H1 (cell line): ENCODE results near the gene KCNE3. TPM values are rescaled to one million over a fixed set of nuclear protein-coding genes. Genes with fewer than 3 reads are reported as not detected.

ENCODE experiments used
- CTCF ChIA-PET: fragments of 300-600 bp; sonication (Branson Sonifier 250); formaldehyde crosslinking; loops from one replicate; lab custom pipeline; 2021; ENCODE audit not compliant: partially characterized antibody; lab: Charles Lee
- POLR2A ChIA-PET: fragments of 300-600 bp; sonication (Branson Sonifier 250); formaldehyde crosslinking; loops from one replicate; lab custom pipeline; 2021; ENCODE audit warnings: inconsistent platforms; ENCODE audit not compliant: partially characterized antibody; lab: Charles Lee
- DNase-seq, 2 experiments: peaks; one replicate each; pipeline versions ENCODE4 v3.0.0 to v3.0.0-alpha.2; 2010 to 2022; ENCODE audit warnings: low spot score in 2 of 2, low read depth in 1 of 2, mixed read lengths in 1 of 2
- FAIRE-seq: peaks from 2 replicates; lab custom pipeline; 2011; peaks lifted over from hg19 to GRCh38; lab: Jason Lieb, UNC
- H2AFZ ChIP-seq: 2 replicates; pipeline ENCODE4 v1.8.1; 2012; ENCODE audit warnings: low read length, inconsistent platforms
- H2AK5ac ChIP-seq: 2 replicates; pipeline ENCODE4 v1.6.1; 2013; ENCODE audit warnings: low read depth, low read length
- H2BK120ac ChIP-seq: replicated peaks from 2 replicates; pipeline ENCODE3; 2013; ENCODE audit warnings: low read depth, low read length, inconsistent platforms
- H2BK12ac ChIP-seq: 2 replicates; pipeline ENCODE4 v1.6.1; 2013; ENCODE audit warnings: low read depth, low read length
- H2BK15ac ChIP-seq: 2 replicates; pipeline ENCODE4 v1.6.1; 2013; ENCODE audit warnings: low read length
- H2BK20ac ChIP-seq: 2 replicates; pipeline ENCODE4 v1.6.1; 2013; ENCODE audit warnings: low read length
- H2BK5ac ChIP-seq: 2 replicates; pipeline ENCODE4 v1.6.1; 2013; ENCODE audit warnings: low read depth, low read length
- H3K14ac ChIP-seq: 2 replicates; pipeline ENCODE4 v1.6.1; 2013; ENCODE audit warnings: inconsistent platforms; ENCODE audit not compliant: insufficient read length
- H3K18ac ChIP-seq: 2 replicates; pipeline ENCODE4 v1.6.1; 2013; ENCODE audit warnings: low read length; ENCODE audit errors: extremely low read depth
- H3K23ac ChIP-seq: 2 replicates; pipeline ENCODE4 v1.6.1; 2013; ENCODE audit warnings: inconsistent platforms; ENCODE audit not compliant: insufficient read length
- H3K23me2 ChIP-seq: 2 replicates; pipeline ENCODE4 v1.6.1; 2013; ENCODE audit warnings: low read depth, low read length
- H3K27ac ChIP-seq: 2 replicates; pipeline ENCODE4 v1.6.1; 2011; ENCODE audit warnings: low read depth, low read length, inconsistent platforms
- H3K27me3 ChIP-seq, 4 experiments: replicated peaks in 1 of 4; 1 replicate in 1 of 4; 2 replicates in 3 of 4; pipeline versions ENCODE4 v1.6.1 to v1.8.1; 2011 to 2013; ENCODE audit warnings: low read length in 3 of 4, mild to moderate bottlenecking in 3 of 4, inconsistent platforms in 2 of 4, mixed read lengths in 2 of 4, moderate library complexity in 1 of 4; ENCODE audit not compliant: control insufficient read depth in 3 of 4, insufficient read depth in 3 of 4; ENCODE audit errors: extremely low read depth in 1 of 4
- H3K36me3 ChIP-seq, 4 experiments: 2 replicates each; pipeline versions ENCODE4 v1.6.1 to v1.8.1; 2011 to 2013; ENCODE audit warnings: mild to moderate bottlenecking in 4 of 4, low read length in 3 of 4, moderate library complexity in 2 of 4, control low read depth in 1 of 4, inconsistent platforms in 1 of 4; ENCODE audit not compliant: insufficient read depth in 4 of 4, control insufficient read depth in 2 of 4
- H3K4ac ChIP-seq: replicated peaks from 2 replicates; pipeline ENCODE3; 2013; ENCODE audit warnings: low read length, low read depth, mixed read lengths, inconsistent platforms; ENCODE audit not compliant: insufficient read length
- H3K4me1 ChIP-seq, 4 experiments: replicated peaks in 1 of 4; 1 replicate in 1 of 4; 2 replicates in 3 of 4; pipeline versions ENCODE4 v1.6.1 to v1.8.1; 2011 to 2013; ENCODE audit warnings: low read length in 3 of 4, inconsistent platforms in 2 of 4, mixed read lengths in 1 of 4; ENCODE audit not compliant: insufficient read depth in 4 of 4, control insufficient read depth in 3 of 4
- H3K4me2 ChIP-seq, 2 experiments: 2 replicates each; pipeline versions ENCODE4 v1.6.1 to v1.8.1; 2011 to 2013; ENCODE audit warnings: low read depth in 2 of 2, low read length in 2 of 2, control low read depth in 1 of 2, inconsistent platforms in 1 of 2, mild to moderate bottlenecking in 1 of 2; ENCODE audit not compliant: insufficient read depth in 1 of 2
- H3K4me3 ChIP-seq, 4 experiments: fragments of 200-600, 300-600 bp in 1 of 4; sonication (generic), shearing (Covaris generic), sonication (Bioruptor Twin) in 1 of 4; 2 replicates each; pipeline versions ENCODE4 v1.5.1 to v1.8.1; 2011 to 2016; ENCODE audit warnings: low read length in 4 of 4, low read depth in 3 of 4, control low read depth in 2 of 4, inconsistent platforms in 2 of 4, mild to moderate bottlenecking in 2 of 4, mixed read lengths in 1 of 4, moderate library complexity in 1 of 4; ENCODE audit not compliant: insufficient read depth in 2 of 4; ENCODE audit errors: extremely low read depth in 1 of 4
- H3K56ac ChIP-seq: replicated peaks from 2 replicates; pipeline ENCODE3; 2013; ENCODE audit warnings: low read depth, mild to moderate bottlenecking, mixed read lengths, low read length, inconsistent platforms; ENCODE audit not compliant: insufficient read length
- H3K79me1 ChIP-seq: 2 replicates; pipeline ENCODE4 v1.6.1; 2013; ENCODE audit warnings: low read depth, low read length, control low read depth
- H3K79me2 ChIP-seq, 2 experiments: 2 replicates each; pipeline versions ENCODE4 v1.6.1 to v1.8.1; 2012 to 2013; ENCODE audit warnings: low read length in 2 of 2, mild to moderate bottlenecking in 2 of 2, inconsistent platforms in 1 of 2; ENCODE audit not compliant: insufficient read depth in 2 of 2, control insufficient read depth in 1 of 2
- H3K9ac ChIP-seq, 4 experiments: replicated peaks in 1 of 4; 1 replicate in 1 of 4; 2 replicates in 3 of 4; pipeline versions ENCODE4 v1.6.1 to v1.8.1; 2011 to 2013; ENCODE audit warnings: low read depth in 3 of 4, low read length in 3 of 4, control low read depth in 2 of 4, mild to moderate bottlenecking in 2 of 4, moderate library complexity in 2 of 4, inconsistent platforms in 1 of 4; ENCODE audit errors: extremely low read depth in 1 of 4
- H3K9me3 ChIP-seq, 2 experiments: 2 replicates each; pipeline versions ENCODE4 v1.6.1 to v1.8.1; 2012 to 2013; ENCODE audit warnings: mild to moderate bottlenecking in 2 of 2, moderate library complexity in 2 of 2, control low read depth in 1 of 2, inconsistent platforms in 1 of 2, low read depth in 1 of 2, low read length in 1 of 2, mixed read lengths in 1 of 2; ENCODE audit not compliant: insufficient read depth in 2 of 2
- H4K20me1 ChIP-seq, 2 experiments: replicated peaks in 1 of 2; 2 replicates each; pipeline versions ENCODE3 to v1.8.1; 2011 to 2013; ENCODE audit warnings: inconsistent platforms in 2 of 2, low read length in 2 of 2, mild to moderate bottlenecking in 1 of 2; ENCODE audit not compliant: insufficient read depth in 2 of 2, control insufficient read depth in 1 of 2
- H4K5ac ChIP-seq: 2 replicates; pipeline ENCODE4 v1.6.1; 2013; ENCODE audit warnings: low read length, low read depth, mixed read lengths, inconsistent platforms; ENCODE audit not compliant: insufficient read length
- H4K8ac ChIP-seq: 2 replicates; pipeline ENCODE4 v1.8.0; 2013; ENCODE audit warnings: mild to moderate bottlenecking, moderate library complexity, low read length, inconsistent platforms; ENCODE audit not compliant: insufficient read depth; ENCODE audit errors: extremely low read depth
- H4K91ac ChIP-seq: replicated peaks from 2 replicates; pipeline ENCODE3; 2013; ENCODE audit warnings: low read length, mixed read lengths, inconsistent platforms; ENCODE audit not compliant: insufficient read length
- CHD2 ChIP-seq: IDR thresholded peaks from 2 replicates; pipeline ENCODE4 v1.6.1; 2012; ENCODE audit warnings: low read length, improper control_type of control experiment
- E2F6 ChIP-seq: IDR thresholded peaks from 2 replicates; pipeline ENCODE4 v1.6.1; 2012; ENCODE audit warnings: inconsistent platforms
- KDM1A ChIP-seq: fragments of 200-600, 300-600 bp; sonication (generic); IDR thresholded peaks from 2 replicates; pipeline ENCODE4 v1.7.1; 2016; ENCODE audit warnings: mild to moderate bottlenecking, low read length, borderline replicate concordance
- MAFK ChIP-seq: IDR thresholded peaks from 2 replicates; pipeline ENCODE4 v1.6.1; 2012; ENCODE audit warnings: low read depth, mild to moderate bottlenecking, improper control_type of control experiment, low read length
- PHF8 ChIP-seq: fragments of 200-600 bp; sonication (generic); conservative IDR thresholded peaks from 2 replicates; pipeline ENCODE4 v1.7.1; 2012; ENCODE audit warnings: low read depth, mild to moderate bottlenecking, inconsistent platforms, low read length, moderate library complexity
- RFX5 ChIP-seq: IDR thresholded peaks from 2 replicates; pipeline ENCODE4 v1.6.1; 2011; ENCODE audit warnings: low read depth, low read length, improper control_type of control experiment, borderline replicate concordance
- SIRT6 ChIP-seq: IDR thresholded peaks from one replicate; pipeline ENCODE4 v1.7.1; 2012; ENCODE audit warnings: low read length, inconsistent platforms
- SP1 ChIP-seq: IDR thresholded peaks from 2 replicates; pipeline ENCODE4 v1.6.1; 2011; ENCODE audit warnings: low read depth, low read length
- TAF7 ChIP-seq: optimal IDR thresholded peaks from 2 replicates; pipeline ENCODE3; 2011; ENCODE audit warnings: low read depth, mild to moderate bottlenecking, inconsistent platforms, low read length, moderate library complexity, borderline replicate concordance
- TBP ChIP-seq: IDR thresholded peaks from 2 replicates; pipeline ENCODE4 v1.6.1; 2011; ENCODE audit warnings: low read depth, low read length, improper control_type of control experiment
- TCF12 ChIP-seq: IDR thresholded peaks from 2 replicates; pipeline ENCODE4 v1.6.1; 2011; ENCODE audit warnings: low read depth, mild to moderate bottlenecking, low read length
- WGBS, 2 experiments: shearing (Covaris generic) in 1 of 2; methylation state at CpG; one replicate each; pipeline versions ENCODE4 v1.1.6 to v1.1.7; 2013 to 2015; ENCODE audit warnings: low lambda C conversion rate in 2 of 2, mixed read lengths in 2 of 2, inconsistent platforms in 1 of 2, low coverage in 1 of 2, missing lambda C conversion rate in 1 of 2; ENCODE audit not compliant: insufficient replicate concordance in 2 of 2, insufficient coverage in 1 of 2, insufficient read length in 1 of 2; ENCODE audit errors: extremely low coverage in 1 of 2, missing lambda C conversion rate in 1 of 2; 5-methylcytosine and 5-hydroxymethylcytosine counted together
- polyA plus RNA-seq, 7 experiments: library from polyadenylated mRNA; depleted of rRNA in 3 of 7; stranded (reverse) in 5 of 7; unstranded in 2 of 7; fragments of >200 nt in 5 of 7; fragments of 200-250 nt in 2 of 7; gene quantifications; 1 replicate in 5 of 7; 2 replicates in 1 of 7; 4 replicates in 1 of 7; pipeline versions ENCODE4 v1.2.1 to v1.2.3, GENCODE V29; 2011 to 2013; ENCODE audit warnings: missing spikeins in 2 of 7, mixed read lengths in 2 of 7
- total RNA-seq: library from RNA; stranded (reverse); fragmentation: NEBNext Ultra II Directional; extraction: Animal tissue kit (Norgen Biotek cat#: 25700); gene quantifications from 2 replicates; pipeline ENCODE4 v1.2.1, GENCODE V29; 2021

KCNE3 gene
- total and polyA plus RNA-seq, 2 of the 8 experiments (the other 6 are each of a cell fraction or from before 2014, with no cell fraction given): 1.9 to 3.5 TPM

DNA sequence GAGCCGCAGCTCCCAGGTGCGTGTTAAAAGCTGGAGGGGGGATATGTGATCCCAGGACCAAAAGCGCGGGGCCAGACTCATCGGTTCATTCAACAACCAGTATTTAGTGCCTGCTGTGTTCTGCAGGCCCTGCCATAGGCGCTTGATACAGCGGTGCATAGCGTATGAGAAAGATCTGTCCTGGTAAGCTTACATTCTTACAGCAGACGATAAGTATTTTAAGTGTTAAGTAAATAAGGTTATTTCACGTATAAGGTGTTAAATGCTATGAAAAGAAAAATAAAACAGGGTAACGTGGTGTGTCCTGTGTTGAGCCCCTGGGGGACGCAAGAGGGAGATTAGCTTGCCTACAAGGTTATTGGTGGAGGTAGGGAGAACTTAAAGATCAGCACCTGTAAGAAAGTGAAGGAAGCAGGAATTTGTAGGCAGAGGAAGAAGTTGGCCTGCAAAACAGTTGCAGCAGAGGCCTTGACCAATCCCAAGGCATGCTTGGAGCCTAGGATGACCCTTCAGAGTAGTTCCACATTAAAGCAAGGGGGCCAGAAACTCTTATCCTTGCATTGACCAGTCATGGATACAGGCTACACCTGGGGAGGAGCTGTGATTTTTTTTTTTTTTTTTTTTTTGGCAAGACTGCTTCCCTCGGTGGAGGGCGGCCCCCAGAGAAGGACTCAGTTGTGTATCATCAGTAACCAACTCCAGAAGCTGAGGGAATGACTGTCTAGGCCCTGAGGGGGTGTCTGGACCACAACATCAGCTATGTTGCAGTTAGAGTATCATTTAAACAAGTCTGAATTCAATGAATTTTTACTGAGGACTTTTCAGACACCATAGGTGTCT is 26.7 kb upstream of the KCNE3 start:
- no peaks in the 10 kb centered on the region for H3K36me3 ChIP-seq
- H4K20me1 ChIP-seq: no peaks in the 10 kb centered on the region
- TF ChIP-seq E2F6: peak; percentile 48
- no peak for TF ChIP-seq PHF8
- TF ChIP-seq RFX5: no peak
- TF ChIP-seq TAF7: no peak
- no peak for TF ChIP-seq SIRT6
- no peak for TF ChIP-seq KDM1A
- peak; percentile 68; the same call in 1 of the 2 replicates for TF ChIP-seq TCF12
- peak; percentile 41; the same call in 1 of the 2 replicates for TF ChIP-seq TBP
- no peak for TF ChIP-seq CHD2
- TF ChIP-seq MAFK: no peak
- peak; percentile 52; the same call in 1 of the 2 replicates for TF ChIP-seq SP1

More for the DNA sequence above, 26.7 kb upstream of the KCNE3 start:
- POLR2A ChIA-PET: interaction anchor here (0.7 to 2.6 kb wide), 26 partner anchors 9 to 323 kb away, joined by 3 to 18 read pairs (median 4); partner anchors contain the start of genes C2CD3, KCNE3, POLD3 and PPME1
- peak overlapping the region in 2 of 4 experiments; percentile 48 to 92; a peak in 2 of 7 replicates for H3K9ac ChIP-seq
- peak overlapping the region; percentile 46 for H3K4ac ChIP-seq
- no peak overlapping the region for H3K56ac ChIP-seq
- no peak overlapping the region for H2BK12ac ChIP-seq
- H2AK5ac ChIP-seq: no peak overlapping the region
- peaks cover 0 to 2% of the 10 kb centered on the region in 2 experiments; a peak in 1 of 4 replicates for H3K9me3 ChIP-seq
- H3K14ac ChIP-seq: no peak overlapping the region
- H3K23me2 ChIP-seq: peaks cover 9% of the 10 kb centered on the region; the same call in 1 of the 2 replicates
- no peak overlapping the region for H3K23ac ChIP-seq
- H3K27ac ChIP-seq: peak overlapping the region; percentile 91
- H3K4me1 ChIP-seq: peaks cover 0 to 7% (median 4%) of the 10 kb centered on the region in 4 experiments; a peak in 4 of 7 replicates
- no peak overlapping the region for H4K8ac ChIP-seq
- CTCF ChIA-PET: interaction anchor here (0.5 to 3.3 kb wide), 10 partner anchors 8 to 671 kb away, joined by 3 to 24 read pairs (median 4); no protein-coding TSS in a partner anchor
- FAIRE-seq (no peak), DNase-seq (no peak)
- no peak overlapping the region for H2BK15ac ChIP-seq
- H2BK5ac ChIP-seq: 0 out of 2 replicates have a peak overlapping the region, but pooled peaks have one; percentile 64
- 20% methylated on average over 14 of the region's 14 CpGs; no CpG with 5 or more reads in 1 of the 2 experiments for WGBS, 2 experiments
- peak overlapping the region; percentile 47 for H2AFZ ChIP-seq
- H3K4me2 ChIP-seq: peak overlapping the region; percentile 78 to 86
- H4K5ac ChIP-seq: no peak overlapping the region
- peak overlapping the region; percentile 61 to 81 (median 74) for H3K4me3 ChIP-seq
- no peak overlapping the region for H4K91ac ChIP-seq
- no peaks in the 10 kb centered on the region for H3K27me3 ChIP-seq
- peak overlapping the region; percentile 75 for H3K18ac ChIP-seq
- no peaks in the 10 kb centered on the region for H3K79me1 ChIP-seq
- H2BK120ac ChIP-seq: no peak overlapping the region
- no peaks in the 10 kb centered on the region for H3K79me2 ChIP-seq
- H2BK20ac ChIP-seq: no peak overlapping the region; the same call in 1 of the 2 replicates
